Calu3 (cell line): ENCODE data around the gene CEP85. TPM values are rescaled to one million over a fixed set of nuclear protein-coding genes. Genes with fewer than 3 reads are reported as not detected.
A peak's percentile ranks its signal among the peaks of the same experiment; 100 is the strongest.

Experiments used
- BruUV-seq: library from RNA; stranded (reverse); fragments of 400-500 nt; replicated peaks from 2 replicates; lab custom pipeline; 2021; lab: Mats Ljungman, UMichigan
- CTCF ChIA-PET: fragments of 300-600 bp; sonication (Branson Sonifier 250); formaldehyde crosslinking; loops from one replicate; lab custom pipeline; 2022; ENCODE audit warnings: antibody characterized with exemption; lab: Charles Lee
- DNase-seq: peaks from one replicate; pipeline ENCODE4 v3.0.0; 2022
- H3K27ac Mint-ChIP-seq: one replicate; pipeline ENCODE4 v1.8.0; 2022; ENCODE audit warnings: mixed read lengths; ENCODE audit not compliant: unreplicated experiment
- H3K27me3 Mint-ChIP-seq: one replicate; pipeline ENCODE4 v1.8.0; 2022; ENCODE audit warnings: mixed read lengths; ENCODE audit not compliant: unreplicated experiment
- H3K36me3 Mint-ChIP-seq: one replicate; pipeline ENCODE4 v1.8.0; 2022; ENCODE audit warnings: mild to moderate bottlenecking, moderate library complexity, mixed read lengths; ENCODE audit not compliant: insufficient read depth, unreplicated experiment
- H3K4me1 Mint-ChIP-seq: one replicate; pipeline ENCODE4 v1.8.0; 2022; ENCODE audit warnings: mild to moderate bottlenecking, low read depth, mixed read lengths; ENCODE audit not compliant: unreplicated experiment
- H3K4me3 Mint-ChIP-seq: one replicate; pipeline ENCODE4 v1.8.0; 2022; ENCODE audit warnings: mild to moderate bottlenecking, low read depth, moderate library complexity, mixed read lengths; ENCODE audit not compliant: unreplicated experiment
- H3K9me3 Mint-ChIP-seq: one replicate; pipeline ENCODE4 v1.8.0; 2022; ENCODE audit warnings: low read depth, mixed read lengths; ENCODE audit not compliant: unreplicated experiment
- intact Hi-C: fragments of 100-400 bp; cut with micrococcal nuclease; formaldehyde crosslinking; loops from one replicate; pipeline ENCODE4 v1.10.0; 2022; ENCODE audit not compliant: unreplicated experiment
- total RNA-seq: library from RNA; stranded (reverse); gene quantifications from 2 replicates; pipeline ENCODE4 v1.2.3, GENCODE V29; 2022
- TF ChIP-seq, protein P1 (sequence below): fragments of 200-600 bp; IDR thresholded peaks from one replicate; pipeline ENCODE4 v1.8.0; 2022; ENCODE audit warnings: antibody characterized with exemption; ENCODE audit not compliant: unreplicated experiment

CEP85 gene
- total RNA-seq, 1 experiment from 2014 or later: 19.9 TPM

DNA sequence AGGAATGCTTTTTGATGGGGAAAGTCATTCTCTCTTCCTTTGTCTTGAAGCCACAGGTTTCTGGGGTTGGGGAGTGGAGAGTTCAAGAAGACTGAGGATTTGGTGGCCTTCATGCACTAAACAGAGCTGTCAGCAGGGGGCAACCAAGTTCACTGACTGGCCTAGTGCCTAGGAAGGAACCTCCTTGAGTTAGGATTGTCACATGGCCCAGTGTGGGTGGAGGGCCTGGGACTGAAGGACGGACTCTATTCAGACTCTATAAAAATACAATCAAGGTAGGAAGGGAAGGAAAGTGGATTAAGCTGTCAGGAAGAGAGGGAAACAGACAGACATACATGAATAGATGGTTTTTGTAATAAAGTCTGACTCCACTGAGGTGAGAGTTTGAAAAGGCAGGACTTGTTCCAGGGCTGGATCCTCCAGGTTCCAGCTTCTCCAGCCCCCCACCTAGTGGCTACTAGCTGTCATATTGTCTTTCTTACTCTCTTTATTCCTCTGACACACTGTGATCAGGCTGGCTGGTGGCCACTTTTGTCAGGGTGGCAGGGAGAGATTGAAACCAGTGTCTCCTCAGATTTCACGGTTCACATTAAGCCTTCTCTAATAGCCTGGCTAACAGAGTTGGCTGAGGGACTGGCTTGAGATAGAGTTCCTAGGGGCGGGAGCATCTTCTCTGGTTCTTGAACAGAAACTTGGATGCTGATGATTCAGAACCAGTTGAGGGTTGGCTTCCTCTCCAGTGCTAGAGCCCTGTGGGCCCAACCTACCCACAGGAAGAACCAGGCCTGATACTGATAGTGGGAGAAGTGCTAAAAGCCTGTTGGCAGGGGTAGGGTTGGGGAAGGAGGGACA, 41.8 kb downstream of the CEP85 start:
- Mint-ChIP-seq H3K4me3 (no peak overlapping the region), H3K4me1 (peaks cover 52% of the 10 kb centered on the region), H3K27ac (peak overlapping the region; percentile 74), H3K36me3 (peaks cover 62% of the 10 kb centered on the region), H3K9me3 (no peaks in the 10 kb centered on the region), H3K27me3 (no peaks in the 10 kb centered on the region)
- TF ChIP-seq, protein P1, sequence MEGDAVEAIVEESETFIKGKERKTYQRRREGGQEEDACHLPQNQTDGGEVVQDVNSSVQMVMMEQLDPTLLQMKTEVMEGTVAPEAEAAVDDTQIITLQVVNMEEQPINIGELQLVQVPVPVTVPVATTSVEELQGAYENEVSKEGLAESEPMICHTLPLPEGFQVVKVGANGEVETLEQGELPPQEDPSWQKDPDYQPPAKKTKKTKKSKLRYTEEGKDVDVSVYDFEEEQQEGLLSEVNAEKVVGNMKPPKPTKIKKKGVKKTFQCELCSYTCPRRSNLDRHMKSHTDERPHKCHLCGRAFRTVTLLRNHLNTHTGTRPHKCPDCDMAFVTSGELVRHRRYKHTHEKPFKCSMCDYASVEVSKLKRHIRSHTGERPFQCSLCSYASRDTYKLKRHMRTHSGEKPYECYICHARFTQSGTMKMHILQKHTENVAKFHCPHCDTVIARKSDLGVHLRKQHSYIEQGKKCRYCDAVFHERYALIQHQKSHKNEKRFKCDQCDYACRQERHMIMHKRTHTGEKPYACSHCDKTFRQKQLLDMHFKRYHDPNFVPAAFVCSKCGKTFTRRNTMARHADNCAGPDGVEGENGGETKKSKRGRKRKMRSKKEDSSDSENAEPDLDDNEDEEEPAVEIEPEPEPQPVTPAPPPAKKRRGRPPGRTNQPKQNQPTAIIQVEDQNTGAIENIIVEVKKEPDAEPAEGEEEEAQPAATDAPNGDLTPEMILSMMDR: peak; percentile 47
- DNase-seq: peak; percentile 75
- CTCF ChIA-PET: interaction anchor here (0.7 to 1.1 kb wide), 6 partner anchors 19 to 141 kb away, joined by 3 to 6 read pairs (median 3); partner anchors contain the start of genes UBXN11 and ZNF593
- intact Hi-C loops: loop anchor here (2.0 to 10.0 kb wide), 3 partner anchors 45 to 119 kb away; no protein-coding TSS in a partner anchor
- BruUV-seq: no TSS peak

DNA sequence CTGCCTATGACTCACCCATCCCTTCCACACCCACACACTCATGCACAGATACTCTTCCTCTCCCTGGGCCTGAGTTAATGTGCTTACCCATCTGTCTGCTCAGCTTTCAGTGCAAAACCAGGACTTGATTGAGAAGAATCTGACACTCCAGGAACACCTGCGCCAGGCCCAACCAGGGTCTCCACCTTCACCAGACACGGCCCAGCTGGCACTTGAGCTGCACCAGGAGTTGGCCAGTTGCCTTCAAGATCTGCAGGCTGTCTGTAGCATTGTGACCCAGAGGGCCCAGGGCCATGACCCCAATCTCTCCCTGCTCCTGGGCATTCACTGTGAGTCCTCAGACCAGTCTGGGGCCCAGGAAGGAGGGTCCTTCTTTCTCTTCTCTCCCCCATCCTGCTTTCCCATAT, 42.4 kb downstream of the CEP85 start:
- peaks cover 68% of the 10 kb centered on the region for H3K36me3 Mint-ChIP-seq

DNA sequence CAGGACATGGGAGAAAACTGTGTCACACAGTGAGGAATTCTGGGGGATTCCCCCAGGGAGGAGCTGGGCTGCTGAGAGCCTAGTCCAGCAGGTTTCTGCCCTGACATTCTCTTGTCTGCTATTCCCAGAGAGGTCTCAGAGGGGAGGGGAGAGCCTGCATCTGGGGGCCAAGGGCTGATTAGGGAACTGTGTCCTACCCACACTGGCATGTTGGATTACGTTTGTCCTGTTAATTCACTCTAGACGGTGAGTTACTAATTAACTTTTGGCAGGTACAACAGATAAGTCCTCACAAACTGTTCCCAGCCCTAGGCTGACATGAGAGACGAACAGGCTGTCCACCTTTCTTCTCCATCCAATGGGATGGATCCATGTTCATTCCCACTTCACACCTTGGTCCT, 43.3 kb downstream of the CEP85 start:
- Mint-ChIP-seq H3K9me3 (no peaks in the 10 kb centered on the region), H3K27ac (no peak overlapping the region), H3K27me3 (no peaks in the 10 kb centered on the region), H3K4me3 (peak overlapping the region; percentile 9), H3K36me3 (peaks cover 69% of the 10 kb centered on the region), H3K4me1 (peaks cover 60% of the 10 kb centered on the region)
- intact Hi-C loops: loop anchor here (5.0 to 10.0 kb wide), 2 partner anchors 85 to 118 kb away; no protein-coding TSS in a partner anchor
- CTCF ChIA-PET: interaction anchor here (1.0 to 1.3 kb wide), 2 partner anchors 34 to 108 kb away, joined by 3 to 6 read pairs; partner anchors contain the start of gene ZNF593
- BruUV-seq: no TSS peak
- no peak for DNase-seq
- TF ChIP-seq, protein P1: no peak

More for the DNA sequence above, 42.4 kb downstream of the CEP85 start:
- H3K4me1 Mint-ChIP-seq: peaks cover 58% of the 10 kb centered on the region
- TF ChIP-seq, protein P1: no peak
- no peaks in the 10 kb centered on the region for H3K27me3 Mint-ChIP-seq
- DNase-seq: no peak
- H3K27ac Mint-ChIP-seq: no peak overlapping the region
- H3K9me3 Mint-ChIP-seq: no peaks in the 10 kb centered on the region
- peak overlapping the region; percentile 9 for H3K4me3 Mint-ChIP-seq
- BruUV-seq: no TSS peak
- intact Hi-C loops: loop anchor here (5.0 to 10.0 kb wide), 2 partner anchors 86 to 118 kb away; no protein-coding TSS in a partner anchor
- CTCF ChIA-PET: interaction anchor here (0.6 to 1.1 kb wide), 6 partner anchors 30 to 141 kb away, joined by 3 to 6 read pairs (median 3); partner anchors contain the start of genes UBXN11 and ZNF593

DNA sequence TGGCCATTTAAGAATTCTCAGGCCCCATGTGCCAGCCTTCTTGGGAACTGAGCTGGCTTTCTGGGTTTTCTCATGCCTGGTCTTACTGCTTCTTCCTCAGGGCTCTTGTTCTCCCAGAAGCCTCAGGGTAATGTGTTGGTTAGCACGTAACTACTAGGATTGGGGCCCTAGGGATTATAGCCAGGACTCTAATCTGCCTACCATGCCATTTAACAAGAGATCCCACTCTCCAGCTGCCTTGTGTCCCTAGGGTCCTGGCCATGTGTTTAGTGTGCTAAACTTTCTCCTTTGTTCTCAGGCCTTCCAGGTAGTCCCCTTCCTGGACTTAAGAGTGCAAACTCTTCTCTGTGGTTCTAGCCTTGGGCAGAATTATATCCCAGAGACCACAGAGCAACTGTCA, 43.7 kb downstream of the CEP85 start:
- CTCF ChIA-PET: interaction anchor here (0.5 to 1.3 kb wide), 4 partner anchors 21 to 114 kb away, joined by 3 to 6 read pairs (median 3); partner anchors contain the start of gene ZNF593
- DNase-seq: no peak
- Mint-ChIP-seq H3K4me3 (no peak overlapping the region), H3K9me3 (no peaks in the 10 kb centered on the region), H3K4me1 (peaks cover 60% of the 10 kb centered on the region), H3K27ac (no peak overlapping the region), H3K36me3 (peaks cover 65% of the 10 kb centered on the region), H3K27me3 (no peaks in the 10 kb centered on the region)
- TF ChIP-seq, protein P1: no peak
- intact Hi-C loops: loop anchor here (5.0 to 10.0 kb wide), 2 partner anchors 85 to 117 kb away; no protein-coding TSS in a partner anchor
- BruUV-seq: no TSS peak
